Activated naive CD4-positive, alpha-beta T cell treated with anti-CD3 and anti-CD28 coated beads for 36 hours (primary cell): Measurements from ENCODE around the gene DHX15. TPM values are rescaled to one million over a fixed set of nuclear protein-coding genes. Genes with fewer than 3 reads are reported as not detected.

ENCODE experiments used
- CTCF ChIA-PET: fragments of 350-600 bp; sonication (Branson Sonifier 250); formaldehyde crosslinking; loops from one replicate; lab custom pipeline; 2021; ENCODE audit warnings: antibody characterized with exemption; lab: Charles Lee
- DNase-seq: peaks from one replicate; pipeline ENCODE4 v3.0.0-alpha.2; 2020
- H3K27ac Mint-ChIP-seq: one replicate; pipeline ENCODE4 v1.8.0; 2021; ENCODE audit warnings: mild to moderate bottlenecking, mixed read lengths
- H3K27me3 Mint-ChIP-seq: one replicate; pipeline ENCODE4 v1.8.0; 2021; ENCODE audit warnings: low read depth, mixed read lengths
- H3K36me3 Mint-ChIP-seq: one replicate; pipeline ENCODE4 v1.8.0; 2021; ENCODE audit warnings: low read depth, mixed read lengths
- H3K4me1 Mint-ChIP-seq: one replicate; pipeline ENCODE4 v1.8.0; 2021; ENCODE audit warnings: low read depth, mixed read lengths
- H3K4me3 Mint-ChIP-seq: one replicate; pipeline ENCODE4 v1.8.0; 2021; ENCODE audit warnings: mild to moderate bottlenecking, moderate library complexity, mixed read lengths
- H3K9me3 Mint-ChIP-seq: one replicate; pipeline ENCODE4 v1.8.0; 2021; ENCODE audit warnings: mixed read lengths
- intact Hi-C: fragments of 100-400 bp; cut with micrococcal nuclease; formaldehyde crosslinking; loops from one replicate; pipeline ENCODE4 v1.15.1; 2023
- total RNA-seq, 2 experiments: library from RNA; stranded (reverse); gene quantifications; one replicate each; pipeline ENCODE4 v1.2.3, GENCODE V29; 2021

DHX15 gene
- total RNA-seq, 2 experiments from 2014 or later = 197 to 199 TPM

- H3K27ac Mint-ChIP-seq = no peak overlapping the region
- H3K36me3 Mint-ChIP-seq = no peaks in the 10 kb centered on the region
- no peaks in the 10 kb centered on the region for H3K9me3 Mint-ChIP-seq
- intact Hi-C loops = no loop called here
- peaks cover 4% of the 10 kb centered on the region for H3K4me1 Mint-ChIP-seq
- H3K27me3 Mint-ChIP-seq = peaks cover 5% of the 10 kb centered on the region
- H3K4me3 Mint-ChIP-seq = no peak overlapping the region
- DNase-seq = no peak
- CTCF ChIA-PET = no interaction called here
These were observed 20.3 kb upstream of the DHX15 start for GRCh38 chr4:24604558-24605214.

DNA sequence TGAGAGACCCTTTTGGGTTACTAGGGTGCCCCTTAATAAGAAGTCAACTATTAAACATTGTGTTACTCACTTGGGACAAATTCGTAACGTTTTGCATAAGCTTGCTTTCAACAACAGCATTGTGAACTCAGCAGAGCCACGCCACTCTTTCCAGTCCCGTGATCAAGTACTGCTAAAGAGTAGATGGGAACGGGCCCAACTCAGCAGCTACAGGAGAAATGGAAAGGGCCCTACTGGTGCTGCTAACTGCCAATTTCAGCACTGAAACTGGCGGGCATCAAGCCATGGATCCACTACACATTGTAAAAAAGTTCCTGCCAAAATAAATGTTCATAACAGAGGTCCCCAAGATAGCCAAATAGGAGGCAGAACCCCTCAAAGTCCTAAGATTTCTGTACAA lies 19.0 kb upstream of the DHX15 start:
- intact Hi-C loops = no loop called here
- no peak for DNase-seq
- H3K4me1 Mint-ChIP-seq = peaks cover 4% of the 10 kb centered on the region
- CTCF ChIA-PET = no interaction called here
- peaks cover 5% of the 10 kb centered on the region for H3K27me3 Mint-ChIP-seq
- no peak overlapping the region for H3K27ac Mint-ChIP-seq
- H3K36me3 Mint-ChIP-seq = peaks cover 1% of the 10 kb centered on the region
- H3K9me3 Mint-ChIP-seq = no peaks in the 10 kb centered on the region
- no peak overlapping the region for H3K4me3 Mint-ChIP-seq

DNA sequence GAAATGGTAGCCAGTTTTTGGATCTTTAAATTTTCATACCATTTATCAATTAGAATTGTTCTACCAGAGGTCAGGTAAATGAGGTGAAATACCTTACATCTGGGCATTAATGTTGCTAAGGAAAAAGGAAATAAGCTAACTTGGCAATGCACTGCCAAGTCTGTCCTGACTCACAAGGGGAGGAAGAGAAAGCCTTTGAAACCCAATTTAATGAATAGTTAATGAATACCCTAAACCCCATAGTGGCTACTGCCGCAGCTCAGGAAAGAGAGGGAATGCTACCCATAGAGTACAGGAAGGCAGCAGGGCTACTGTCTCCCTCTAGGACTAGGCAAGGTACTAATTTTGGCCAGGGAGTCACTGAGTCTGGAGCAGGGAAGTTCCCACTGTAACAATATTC lies 16.8 kb upstream of the DHX15 start:
- Mint-ChIP-seq H3K36me3 (peaks cover 1% of the 10 kb centered on the region), H3K27me3 (peaks cover 5% of the 10 kb centered on the region), H3K27ac (no peak overlapping the region), H3K4me1 (peaks cover 4% of the 10 kb centered on the region), H3K9me3 (peaks cover 3% of the 10 kb centered on the region), H3K4me3 (no peak overlapping the region)
- intact Hi-C loops = no loop called here
- DNase-seq = no peak
- CTCF ChIA-PET = interaction anchor here (0.6 kb wide), 1 partner anchor 283 kb away, joined by 3 read pairs; no protein-coding TSS in a partner anchor

DNA sequence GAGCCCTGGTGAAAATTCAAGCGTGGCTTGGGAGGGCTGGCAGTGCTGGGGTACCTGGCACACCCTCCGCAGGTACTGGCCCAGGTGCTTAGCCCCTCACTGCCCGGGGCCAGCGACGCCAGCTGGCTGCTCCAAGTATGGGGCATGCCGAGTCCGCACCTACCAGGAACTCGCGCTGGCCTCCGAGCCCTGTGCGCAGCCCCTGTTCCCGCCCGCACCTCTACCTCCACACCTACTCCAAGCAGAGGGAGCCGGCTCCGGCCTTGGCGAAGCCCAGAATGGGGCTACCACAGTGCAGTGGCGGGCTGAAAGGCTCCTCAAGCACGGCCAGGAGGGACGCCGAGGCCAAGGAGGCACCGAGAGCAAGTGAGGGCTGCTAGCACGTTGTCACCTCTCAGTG lies 14.9 kb upstream of the DHX15 start:
- H3K4me3 Mint-ChIP-seq = no peak overlapping the region
- CTCF ChIA-PET = interaction anchor here (0.6 kb wide), 1 partner anchor 15 kb away, joined by 6 read pairs; no protein-coding TSS in a partner anchor
- H3K4me1 Mint-ChIP-seq = no peaks in the 10 kb centered on the region
- intact Hi-C loops = no loop called here
- peaks cover 5% of the 10 kb centered on the region for H3K27me3 Mint-ChIP-seq
- H3K36me3 Mint-ChIP-seq = peaks cover 1% of the 10 kb centered on the region
- no peak overlapping the region for H3K27ac Mint-ChIP-seq
- no peak for DNase-seq
- peaks cover 3% of the 10 kb centered on the region for H3K9me3 Mint-ChIP-seq

- Mint-ChIP-seq H3K9me3 (peaks cover 3% of the 10 kb centered on the region), H3K36me3 (peaks cover 1% of the 10 kb centered on the region), H3K27me3 (peaks cover 5% of the 10 kb centered on the region), H3K27ac (no peak overlapping the region), H3K4me3 (no peak overlapping the region), H3K4me1 (no peaks in the 10 kb centered on the region)
- intact Hi-C loops = no loop called here
- CTCF ChIA-PET = no interaction called here
- no peak for DNase-seq
These were observed 13.7 kb upstream of the DHX15 start for GRCh38 chr4:24598025-24598424.

DNA sequence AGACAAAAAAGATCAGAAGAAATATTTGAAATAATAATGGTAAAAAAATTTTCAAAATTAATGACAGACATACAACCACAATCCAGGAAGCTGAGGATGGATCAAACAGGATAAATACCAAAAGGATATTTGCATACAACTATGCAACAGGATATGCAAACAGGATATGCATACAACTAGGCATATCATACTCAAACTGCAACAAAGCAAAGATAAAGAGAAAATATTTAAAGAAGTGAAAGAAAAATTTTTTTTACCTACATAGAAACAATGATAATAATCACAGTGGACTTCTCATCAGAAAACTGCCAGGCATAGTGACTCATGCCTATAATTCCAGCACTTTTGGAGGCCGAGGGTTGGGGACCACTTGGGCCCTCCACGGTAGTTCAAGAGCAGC lies 11.3 kb upstream of the DHX15 start:
- H3K27ac Mint-ChIP-seq = no peak overlapping the region
- no peak overlapping the region for H3K4me3 Mint-ChIP-seq
- no peaks in the 10 kb centered on the region for H3K4me1 Mint-ChIP-seq
- peaks cover 5% of the 10 kb centered on the region for H3K36me3 Mint-ChIP-seq
- H3K9me3 Mint-ChIP-seq = peaks cover 10% of the 10 kb centered on the region
- no peak for DNase-seq
- H3K27me3 Mint-ChIP-seq = peaks cover 1% of the 10 kb centered on the region
- CTCF ChIA-PET = interaction anchor here (0.6 kb wide), 1 partner anchor 35 kb away, joined by 3 read pairs; no protein-coding TSS in a partner anchor
- intact Hi-C loops = no loop called here

GRCh38 chr4:24594887-24595286 lies 10.5 kb upstream of the DHX15 start:
- CTCF ChIA-PET = no interaction called here
- peaks cover 10% of the 10 kb centered on the region for H3K36me3 Mint-ChIP-seq
- intact Hi-C loops = no loop called here

DNA sequence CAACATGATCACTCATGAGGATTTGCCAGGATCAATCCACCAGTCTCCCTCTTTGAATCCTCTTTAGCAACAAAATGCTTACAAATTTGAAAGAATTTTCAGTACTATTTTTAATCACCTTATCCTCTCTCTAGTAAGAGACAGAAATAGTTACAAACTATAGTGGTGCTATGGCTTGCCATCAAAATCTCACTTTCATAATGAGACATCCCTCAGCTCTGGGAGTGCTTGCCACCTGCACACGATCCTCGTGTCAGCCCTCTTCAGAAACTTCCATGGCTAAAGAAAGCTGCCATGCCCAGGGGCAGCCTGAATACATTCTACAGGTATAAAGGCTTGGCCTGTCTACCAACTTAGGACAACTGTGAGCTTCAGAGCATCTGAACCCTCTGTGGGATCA lies 5.1 kb upstream of the DHX15 start:
- Mint-ChIP-seq H3K27me3 (peaks cover 2% of the 10 kb centered on the region), H3K4me3 (no peak overlapping the region), H3K27ac (no peak overlapping the region), H3K9me3 (peaks cover 16% of the 10 kb centered on the region), H3K36me3 (peaks cover 9% of the 10 kb centered on the region), H3K4me1 (peaks cover 8% of the 10 kb centered on the region)
- CTCF ChIA-PET = no interaction called here
- DNase-seq = peak; percentile 10
- intact Hi-C loops = no loop called here

More at GRCh38 chr4:24594887-24595286, 10.5 kb upstream of the DHX15 start:
- Mint-ChIP-seq H3K4me1 (no peaks in the 10 kb centered on the region), H3K27me3 (peaks cover 2% of the 10 kb centered on the region), H3K27ac (no peak overlapping the region), H3K4me3 (no peak overlapping the region), H3K9me3 (peaks cover 16% of the 10 kb centered on the region)
- DNase-seq = no peak

GRCh38 chr4:24588216-24588954 lies 4.0 kb upstream of the DHX15 start:
- intact Hi-C loops = no loop called here
- Mint-ChIP-seq H3K27ac (no peak overlapping the region), H3K9me3 (peaks cover 16% of the 10 kb centered on the region), H3K27me3 (peaks cover 2% of the 10 kb centered on the region), H3K4me1 (peaks cover 8% of the 10 kb centered on the region), H3K36me3 (peaks cover 13% of the 10 kb centered on the region), H3K4me3 (no peak overlapping the region)
- CTCF ChIA-PET = interaction anchor here (0.6 kb wide), 1 partner anchor 80 kb away, joined by 3 read pairs; no protein-coding TSS in a partner anchor
- DNase-seq = no peak

DNA sequence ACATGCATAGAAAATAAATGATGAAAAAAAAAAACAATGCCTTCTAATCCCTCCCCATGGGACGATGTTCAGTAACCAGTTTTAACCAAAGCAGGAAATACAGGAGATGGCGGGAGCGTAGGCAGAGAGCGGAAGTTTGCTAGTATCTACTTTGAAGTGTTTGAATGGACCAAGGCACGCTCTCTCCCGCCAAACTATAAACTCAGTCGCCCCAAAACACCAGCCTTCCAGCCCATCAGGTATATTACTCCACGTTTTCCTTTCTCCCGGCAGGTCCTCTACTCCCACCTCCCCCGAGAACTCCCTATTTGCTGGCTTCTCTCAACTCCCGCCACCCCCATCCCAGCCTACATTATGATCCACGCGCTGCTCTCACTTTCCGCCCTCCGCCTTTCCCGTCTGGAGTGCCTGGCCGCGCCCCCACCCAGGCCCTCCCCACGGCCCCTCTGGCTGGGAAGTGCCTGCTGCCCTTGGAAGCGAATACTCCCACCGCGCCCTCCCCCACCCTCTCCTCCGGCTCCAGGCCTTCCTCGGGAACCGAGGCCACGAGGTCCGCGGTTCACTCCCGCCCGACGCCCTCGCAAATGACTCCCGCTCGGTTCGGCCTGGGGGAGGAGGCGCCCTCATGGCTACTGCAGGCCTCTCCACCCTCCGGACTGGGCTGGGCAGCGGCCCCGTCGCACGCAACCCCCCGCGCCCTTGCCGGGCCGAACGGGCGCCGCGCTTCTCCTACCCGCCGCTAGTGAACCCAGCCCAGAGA lies 723 bp downstream of the DHX15 start:
- Mint-ChIP-seq H3K9me3 (no peaks in the 10 kb centered on the region), H3K27me3 (no peaks in the 10 kb centered on the region), H3K4me3 (peak overlapping the region; percentile 95), H3K4me1 (peaks cover 41% of the 10 kb centered on the region), H3K27ac (peak overlapping the region; percentile 96), H3K36me3 (peaks cover 38% of the 10 kb centered on the region)
- CTCF ChIA-PET = no interaction called here
- intact Hi-C loops = loop anchor here (1.0 to 2.0 kb wide), 10 partner anchors 26 to 1331 kb away; partner anchors contain the start of genes ANAPC4, PI4K2B, SEPSECS and SMIM20
- DNase-seq = peak; percentile 71

DNA sequence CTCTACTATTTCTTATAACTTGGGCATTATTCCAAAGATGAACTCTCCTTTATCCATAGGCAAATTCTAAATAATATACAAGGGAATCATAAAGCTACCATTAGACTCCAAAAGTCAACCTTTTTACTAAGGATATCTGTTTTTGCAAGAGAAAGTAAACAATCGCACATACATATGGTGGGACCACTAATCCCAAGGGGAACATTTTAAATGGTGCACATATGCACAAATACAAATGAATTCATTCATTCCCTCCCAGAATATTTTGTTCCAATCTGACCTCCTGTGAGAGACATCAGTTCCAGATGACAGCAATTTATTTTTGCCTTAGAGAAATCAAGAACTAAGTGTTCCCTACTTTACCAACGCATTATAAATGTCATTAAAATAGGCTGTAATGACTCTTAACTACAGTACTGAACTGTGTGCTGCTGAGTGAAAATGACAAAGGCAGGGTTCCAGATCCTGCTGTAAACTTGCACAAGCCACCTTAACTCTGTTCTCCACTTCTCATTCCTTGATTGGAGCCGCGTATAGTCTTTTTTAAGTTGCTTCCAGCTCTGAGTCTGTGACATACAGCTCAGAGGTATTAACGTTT lies 2.0 kb downstream of the DHX15 start:
- peak; percentile 4 for DNase-seq
- H3K4me1 Mint-ChIP-seq = peaks cover 54% of the 10 kb centered on the region
- H3K4me3 Mint-ChIP-seq = peak overlapping the region; percentile 95
- CTCF ChIA-PET = no interaction called here
- intact Hi-C loops = no loop called here
- H3K36me3 Mint-ChIP-seq = peaks cover 49% of the 10 kb centered on the region
- peak overlapping the region; percentile 96 for H3K27ac Mint-ChIP-seq
- H3K27me3 Mint-ChIP-seq = no peaks in the 10 kb centered on the region
- H3K9me3 Mint-ChIP-seq = no peaks in the 10 kb centered on the region

GRCh38 chr4:24578364-24578763 lies 6.0 kb downstream of the DHX15 start:
- H3K4me1 Mint-ChIP-seq = peaks cover 76% of the 10 kb centered on the region
- H3K9me3 Mint-ChIP-seq = no peaks in the 10 kb centered on the region
- peaks cover 79% of the 10 kb centered on the region for H3K36me3 Mint-ChIP-seq
- H3K4me3 Mint-ChIP-seq = no peak overlapping the region
- H3K27ac Mint-ChIP-seq = no peak overlapping the region
- intact Hi-C loops = no loop called here
- no peaks in the 10 kb centered on the region for H3K27me3 Mint-ChIP-seq
- DNase-seq = no peak
- CTCF ChIA-PET = no interaction called here
